K562 (cell line): ENCODE results near the gene NACC1. TPM values are rescaled to one million over a fixed set of nuclear protein-coding genes. Genes with fewer than 3 reads are reported as not detected.
"Not testable (repeated sequence)": the region's sequence is repeated elsewhere in the genome, so short reads cannot be mapped to it uniquely, and the experiment has no call there.

Experiments
- ATAC-seq: fragments of 200-7000 bp; cut with Tn5 transposase; 3 replicates; pipeline ENCODE4 v1.9.1; 2020; ENCODE audit warnings: moderate library complexity
- BruUV-seq: library from RNA; stranded (reverse); fragments of 400-500 nt; replicated peaks from 2 replicates; lab custom pipeline; 2021; lab: Mats Ljungman, UMichigan
- CTCF ChIA-PET: fragments of 300-600 bp; formaldehyde crosslinking; extraction: SDS; loops from one replicate; lab custom pipeline; 2021; ENCODE audit warnings: low intra/inter-chr PET ratio; lab: Yijun Ruan, JAX
- POLR2A ChIA-PET: fragments of 300-600, 350-650 bp; sonication (Branson Sonifier 250); formaldehyde crosslinking; extraction: SDS; loops from one replicate; lab custom pipeline; 2021; ENCODE audit warnings: antibody characterized with exemption, inconsistent platforms; lab: Yijun Ruan, JAX
- DNase-seq, 4 experiments: peaks; one replicate each; pipeline versions ENCODE4 v3.0.0 to v3.0.0-alpha.2; 2011 to 2018; ENCODE audit warnings: low spot score in 3 of 4, mixed read lengths in 3 of 4; ENCODE audit errors: extremely low read depth in 1 of 4
- FAIRE-seq: peaks from 2 replicates; lab custom pipeline; 2011; peaks lifted over from hg19 to GRCh38; lab: Jason Lieb, UNC
- H2AFZ ChIP-seq: 2 replicates; pipeline ENCODE4 v1.6.0; 2011; ENCODE audit warnings: low read depth, low read length, control low read depth, inconsistent platforms
- H3K27ac ChIP-seq: fragments of 200-600 bp; 3 replicates; pipeline ENCODE4 v1.8.0; 2011; ENCODE audit warnings: low read depth, mild to moderate bottlenecking, control low read depth, inconsistent platforms, low read length, moderate library complexity, mixed read lengths; ENCODE audit errors: extremely low read depth
- H3K27me3 ChIP-seq, 2 experiments: fragments of 300-600 bp in 1 of 2; 2 replicates in 1 of 2; 3 replicates in 1 of 2; pipeline versions ENCODE4 v1.6.0 to v1.8.0; 2011; ENCODE audit warnings: inconsistent platforms in 2 of 2, low read length in 2 of 2, mild to moderate bottlenecking in 1 of 2, mixed read lengths in 1 of 2, moderate library complexity in 1 of 2; ENCODE audit not compliant: control insufficient read depth in 2 of 2, insufficient read depth in 2 of 2
- H3K36me3 ChIP-seq: fragments of 300-600 bp; 3 replicates; pipeline ENCODE4 v1.8.0; 2011; ENCODE audit warnings: mild to moderate bottlenecking, low read length, inconsistent platforms; ENCODE audit not compliant: control insufficient read depth, insufficient read depth
- H3K4me1 ChIP-seq, 2 experiments: fragments of 200-600 bp in 1 of 2; replicated peaks in 1 of 2; 2 replicates in 1 of 2; 3 replicates in 1 of 2; pipeline versions ENCODE4 v1.5.1 to v1.8.0; 2011; ENCODE audit warnings: inconsistent platforms in 2 of 2, low read length in 2 of 2, mild to moderate bottlenecking in 1 of 2, mixed read lengths in 1 of 2, moderate library complexity in 1 of 2; ENCODE audit not compliant: control insufficient read depth in 2 of 2, insufficient read depth in 2 of 2
- H3K4me2 ChIP-seq: 2 replicates; pipeline ENCODE4 v1.6.1; 2011; ENCODE audit warnings: low read length, control low read depth, inconsistent platforms, mixed read lengths; ENCODE audit not compliant: insufficient read depth
- H3K4me3 ChIP-seq: fragments of 200-600 bp; sonication (generic), shearing (Covaris generic); 2 replicates; pipeline ENCODE4 v1.5.1; 2016; ENCODE audit warnings: control low read depth, inconsistent platforms
- H3K79me2 ChIP-seq: fragments of 200-600 bp; 3 replicates; pipeline ENCODE4 v1.8.0; 2011; ENCODE audit warnings: low read length, inconsistent platforms; ENCODE audit not compliant: control insufficient read depth, insufficient read depth
- H3K9ac ChIP-seq, 2 experiments: 2 replicates each; pipeline versions ENCODE4 v1.6.0 to v1.6.1; 2011; ENCODE audit warnings: low read depth in 2 of 2, low read length in 2 of 2, control low read depth in 1 of 2, inconsistent platforms in 1 of 2, mild to moderate bottlenecking in 1 of 2, mixed read lengths in 1 of 2; ENCODE audit not compliant: insufficient read depth in 1 of 2
- H3K9me1 ChIP-seq: one replicate; pipeline ENCODE4 v1.6.0; 2011; ENCODE audit warnings: inconsistent platforms, mild to moderate bottlenecking, low read length, moderate library complexity; ENCODE audit not compliant: control insufficient read depth, insufficient read depth
- H3K9me3 ChIP-seq: replicated peaks from 2 replicates; pipeline ENCODE4 v1.5.1; 2011; ENCODE audit warnings: low read depth, low read length, inconsistent platforms; ENCODE audit not compliant: control insufficient read depth, insufficient read depth
- H4K20me1 ChIP-seq: replicated peaks from 2 replicates; pipeline ENCODE4 v1.6.1; 2011; ENCODE audit warnings: low read length, inconsistent platforms, mixed read lengths; ENCODE audit not compliant: control insufficient read depth, insufficient read depth
- ADNP ChIP-seq: fragments of 200-800 bp; sonication (Bioruptor generic); IDR thresholded peaks from 2 replicates; pipeline ENCODE4 v1.6.1; 2016; ENCODE audit warnings: missing genetic modification characterization, missing compliant biosample characterization
- AFF4 ChIP-seq: sonication (generic); formaldehyde crosslinking; IDR thresholded peaks from 2 replicates; pipeline ENCODE4 v1.8.0; 2023; ENCODE audit warnings: mild to moderate bottlenecking, missing genetic modification reagents
- BHLHE40 ChIP-seq: IDR thresholded peaks from 2 replicates; pipeline ENCODE4 v1.6.1; 2011; ENCODE audit warnings: low read length, improper control_type of control experiment
- ETS2 ChIP-seq: IDR thresholded peaks from 2 replicates; pipeline ENCODE4 v1.6.1; 2016; ENCODE audit warnings: borderline replicate concordance, missing genetic modification characterization, mild to moderate bottlenecking, moderate library complexity, missing compliant biosample characterization; ENCODE audit not compliant: poor library complexity, severe bottlenecking
- IRF1 ChIP-seq: sonication (generic); formaldehyde crosslinking; IDR thresholded peaks from 2 replicates; pipeline ENCODE4 v1.8.0; 2022; ENCODE audit warnings: missing genetic modification reagents, mild to moderate bottlenecking, borderline replicate concordance
- NFIC ChIP-seq: fragments of 450-650 bp; IDR thresholded peaks from 2 replicates; pipeline ENCODE4 v1.6.1; 2017; ENCODE audit warnings: mild to moderate bottlenecking, inconsistent platforms
- RB1 ChIP-seq: fragments of 450-650 bp; IDR thresholded peaks from 2 replicates; pipeline ENCODE4 v1.6.1; 2017; ENCODE audit warnings: low read depth, mild to moderate bottlenecking
- SETDB1 ChIP-seq: IDR thresholded peaks from one replicate; pipeline ENCODE4 v1.6.1; 2012; ENCODE audit warnings: low read length, control low read depth, inconsistent platforms
- SP2 ChIP-seq: IDR thresholded peaks from 2 replicates; pipeline ENCODE4 v1.6.1; 2011; ENCODE audit warnings: mild to moderate bottlenecking, low read depth, low read length, moderate library complexity; ENCODE audit not compliant: poor library complexity, severe bottlenecking; ENCODE audit errors: extremely low read depth
- UBTF ChIP-seq, 2 experiments: IDR thresholded peaks; 2 replicates each; pipeline ENCODE4 v1.6.1; 2012; ENCODE audit warnings: improper control_type of control experiment in 2 of 2, low read depth in 2 of 2, low read length in 2 of 2, borderline replicate concordance in 1 of 2
- XRCC5 ChIP-seq: fragments of 200-400 bp; formaldehyde crosslinking; IDR thresholded peaks from 2 replicates; pipeline ENCODE4 v1.6.1; 2017; ENCODE audit warnings: low read depth, mild to moderate bottlenecking, low read length
- ZFX ChIP-seq: sonication (generic); formaldehyde crosslinking; IDR thresholded peaks from 2 replicates; pipeline ENCODE4 v1.8.0; 2022; ENCODE audit warnings: mild to moderate bottlenecking, missing genetic modification reagents, moderate library complexity
- WGBS: fragments of 100-300 bp; shearing (Covaris generic); methylation state at CpG from one replicate; pipeline ENCODE4 v1.1.6; 2016; ENCODE audit warnings: low coverage, mixed read lengths; ENCODE audit not compliant: insufficient coverage; ENCODE audit errors: missing lambda C conversion rate; 5-methylcytosine and 5-hydroxymethylcytosine counted together
- in situ Hi-C: fragments of 300-500 bp; cut with MboI; formaldehyde crosslinking; loops from 4 replicates; pipeline ENCODE4 v1.15.0; 2018; ENCODE audit warnings: inconsistent platforms, mixed read lengths
- intact Hi-C: fragments of 100-400 bp; cut with micrococcal nuclease; formaldehyde crosslinking; loops from 2 replicates; pipeline ENCODE4 v1.14.2; 2022
- polyA plus RNA-seq, 8 experiments: library from polyadenylated mRNA; depleted of rRNA in 4 of 8; stranded (reverse) in 5 of 8; unstranded in 3 of 8; fragments of >200 nt; fragmentation: Nextera tagmentation in 2 of 8; fragmentation: Illumina TruSeq in 1 of 8; extraction: Ambion mirVana in 2 of 8; extraction: Trizol in 1 of 8; gene quantifications; 2 replicates each; pipeline versions ENCODE4 v1.2.1 to v1.2.3, GENCODE V29; 2011 to 2014; ENCODE audit warnings: inconsistent platforms in 1 of 8, missing spikeins in 1 of 8
- total RNA-seq, 7 experiments: library from RNA; depleted of rRNA in 6 of 7; stranded (reverse); fragments of >200 nt in 6 of 7; fragmentation: Illumina TruSeq in 2 of 7; extraction: Trizol in 2 of 7; gene quantifications; 2 replicates each; pipeline versions ENCODE4 v1.2.1 to v1.2.3, GENCODE V29; 2011 to 2021; ENCODE audit warnings: low replicate concordance in 1 of 7

NACC1 gene
- total and polyA plus RNA-seq, 9 of the 15 experiments (the other 6 are each of a cell fraction or from before 2014, with no cell fraction given) = 0.04 to 96.6 (median 25.8) TPM

GRCh38 chr19:13181747-13182388 lies 63.8 kb downstream of the NACC1 start (continued):
- TF ChIP-seq AFF4 (CRISPR knock-in tag) = no peak
- TF ChIP-seq ZFX (CRISPR knock-in tag) = 0 out of 2 replicates have a peak, but pooled peaks have one; percentile 29
- no peak for TF ChIP-seq IRF1
- no peak for TF ChIP-seq ETS2
- TF ChIP-seq BHLHE40 = peak; percentile 61
- TF ChIP-seq NFIC = peak; percentile 47; the same call in 1 of the 2 replicates
- no peak for TF ChIP-seq SETDB1
- TF ChIP-seq XRCC5 = no peak
- TF ChIP-seq ADNP (tag) = no peak
- TF ChIP-seq RB1 = no peak
- no peak for TF ChIP-seq SP2
- 0 out of 4 replicates have a peak, but pooled peaks of 1 of the 2 experiments have one; percentile 42 for TF ChIP-seq UBTF (IDR thresholded peaks at IDR 0.05; ENCODE audit: borderline replicate concordance in 1 of 2, low read depth in 2 of 2, low read length in 2 of 2)

- BruUV-seq, H3K9ac ChIP-seq, DNase-seq, CTCF ChIA-PET, H3K9me3 ChIP-seq, H3K27ac ChIP-seq, ATAC-seq, intact Hi-C loops, H3K79me2 ChIP-seq, H4K20me1 ChIP-seq, H3K27me3 ChIP-seq, POLR2A ChIA-PET, FAIRE-seq, H3K9me1 ChIP-seq, H3K4me2 ChIP-seq, H2AFZ ChIP-seq, in situ Hi-C loops, H3K4me3 ChIP-seq, H3K36me3 ChIP-seq: not testable (repeated sequence)
- WGBS = 85% methylated on average over 14 of the region's 23 CpGs
- H3K4me1 ChIP-seq = peaks cover 0 to 15% of the 10 kb centered on the region in 2 experiments; a peak in 3 of 5 replicates
Observed at GRCh38 chr19:13184926-13185325, 66.9 kb downstream of the NACC1 start.
